HAP-1 (cell line): ENCODE results near the gene RPS5.

ENCODE experiments used
- DNase-seq, 2 experiments: peaks; one replicate each; pipeline ENCODE4 v3.0.0-alpha.2; 2016 to 2020; ENCODE audit warnings: low spot score in 2 of 2
- H3K27me3 ChIP-seq: fragments of 250-450 bp; sonication (Bioruptor Pico); 2 replicates; pipeline ENCODE4 v1.5.1; 2020; ENCODE audit warnings: low read depth, mild to moderate bottlenecking, moderate library complexity
- H3K36me3 ChIP-seq: fragments of 250-450 bp; sonication (Bioruptor Pico); replicated peaks from 2 replicates; pipeline ENCODE4 v1.5.1; 2020; ENCODE audit warnings: mild to moderate bottlenecking
- H3K4me1 ChIP-seq: fragments of 250-450 bp; sonication (Bioruptor Pico); 2 replicates; pipeline ENCODE4 v1.5.1; 2020; ENCODE audit warnings: mild to moderate bottlenecking
- H3K4me3 ChIP-seq: fragments of 250-450 bp; sonication (Bioruptor Pico); 2 replicates; pipeline ENCODE4 v1.5.1; 2020; ENCODE audit warnings: mild to moderate bottlenecking, moderate library complexity
- H3K9me3 ChIP-seq: fragments of 250-450 bp; sonication (Bioruptor Pico); 2 replicates; pipeline ENCODE4 v1.5.1; 2020; ENCODE audit warnings: mild to moderate bottlenecking, moderate library complexity
- in situ Hi-C: fragments of 300-500 bp; cut with MboI; formaldehyde crosslinking; loops from 3 replicates; pipeline ENCODE4 v1.14.3; 2020; ENCODE audit warnings: low sequenced_read_pairs, inconsistent platforms, mixed read lengths

The RPS5 gene

GRCh38 chr19:58385313-58385890 is 1.7 kb upstream of the RPS5 start:
- no peaks in the 10 kb centered on the region for H3K27me3 ChIP-seq
- in situ Hi-C loops, result no loop called here
- peaks cover 18% of the 10 kb centered on the region for H3K4me1 ChIP-seq
- peaks cover 33% of the 10 kb centered on the region for H3K36me3 ChIP-seq
- no peak overlapping the region for H3K4me3 ChIP-seq
- H3K9me3 ChIP-seq, result no peaks in the 10 kb centered on the region
- no peak for DNase-seq

GRCh38 chr19:58385891-58386575 is 1.0 kb upstream of the RPS5 start:
- H3K4me1 ChIP-seq, result peaks cover 18% of the 10 kb centered on the region
- peaks cover 40% of the 10 kb centered on the region for H3K36me3 ChIP-seq
- DNase-seq, result no peak
- peak overlapping the region; percentile 92 for H3K4me3 ChIP-seq
- in situ Hi-C loops, result no loop called here
- no peaks in the 10 kb centered on the region for H3K27me3 ChIP-seq
- no peaks in the 10 kb centered on the region for H3K9me3 ChIP-seq

- H3K27me3 ChIP-seq, result no peaks in the 10 kb centered on the region
- H3K9me3 ChIP-seq, result no peaks in the 10 kb centered on the region
- DNase-seq, result no peak
- H3K4me1 ChIP-seq, result peaks cover 16% of the 10 kb centered on the region
- H3K4me3 ChIP-seq, result peak overlapping the region; percentile 92
- in situ Hi-C loops, result no loop called here
- H3K36me3 ChIP-seq, result peaks cover 55% of the 10 kb centered on the region
Observed at GRCh38 chr19:58387338-58388174, 487 bp downstream of the RPS5 start.

DNA sequence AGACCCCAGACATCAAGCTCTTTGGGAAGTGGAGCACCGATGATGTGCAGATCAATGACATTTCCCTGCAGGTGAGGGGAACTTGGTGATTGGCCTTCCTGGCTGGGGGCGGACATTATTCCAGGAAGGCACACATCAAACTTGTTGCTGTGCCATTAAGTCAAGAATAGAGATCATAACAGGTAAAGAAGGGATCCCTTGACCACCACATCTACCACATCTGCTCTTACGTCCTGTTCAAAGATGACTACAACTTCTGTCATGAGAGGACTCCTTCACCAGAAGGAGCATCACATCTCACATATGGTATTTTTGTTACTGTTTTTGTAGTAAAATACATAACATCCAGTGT is 1.1 kb downstream of the RPS5 start:
- no peaks in the 10 kb centered on the region for H3K27me3 ChIP-seq
- in situ Hi-C loops, result no loop called here
- peaks cover 16% of the 10 kb centered on the region for H3K4me1 ChIP-seq
- peak overlapping the region; percentile 92 for H3K4me3 ChIP-seq
- H3K36me3 ChIP-seq, result peaks cover 61% of the 10 kb centered on the region
- no peak for DNase-seq
- H3K9me3 ChIP-seq, result no peaks in the 10 kb centered on the region

DNA sequence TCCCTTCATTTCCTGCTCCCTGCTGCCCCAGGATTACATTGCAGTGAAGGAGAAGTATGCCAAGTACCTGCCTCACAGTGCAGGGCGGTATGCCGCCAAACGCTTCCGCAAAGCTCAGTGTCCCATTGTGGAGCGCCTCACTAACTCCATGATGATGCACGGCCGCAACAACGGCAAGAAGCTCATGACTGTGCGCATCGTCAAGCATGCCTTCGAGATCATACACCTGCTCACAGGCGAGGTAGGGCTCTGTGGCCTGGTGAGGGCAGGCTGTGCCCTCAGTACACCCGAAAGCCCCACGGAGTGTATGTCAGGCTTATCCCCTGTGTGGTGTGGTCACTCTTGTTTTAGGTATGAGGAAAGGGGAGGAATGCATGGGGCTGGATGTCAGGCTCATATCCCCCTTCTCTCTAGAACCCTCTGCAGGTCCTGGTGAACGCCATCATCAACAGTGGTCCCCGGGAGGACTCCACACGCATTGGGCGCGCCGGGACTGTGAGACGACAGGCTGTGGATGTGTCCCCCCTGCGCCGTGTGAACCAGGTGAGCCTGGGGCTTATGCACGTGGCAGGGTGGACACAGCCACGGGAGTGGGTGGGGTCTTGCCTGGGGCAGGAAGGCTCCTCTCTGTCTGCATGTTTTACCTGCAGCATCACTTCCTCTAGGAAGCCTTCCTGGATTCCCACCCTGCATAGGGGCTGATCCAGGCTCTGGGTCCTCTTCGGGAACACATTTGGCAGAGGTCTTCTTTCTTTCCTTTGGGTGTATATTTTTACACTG is 6.1 kb downstream of the RPS5 start:
- H3K27me3 ChIP-seq, result no peaks in the 10 kb centered on the region
- H3K4me3 ChIP-seq, result no peak overlapping the region
- no peak for DNase-seq
- no peaks in the 10 kb centered on the region for H3K9me3 ChIP-seq
- peaks cover 6% of the 10 kb centered on the region for H3K4me1 ChIP-seq
- peaks cover 72% of the 10 kb centered on the region for H3K36me3 ChIP-seq
- in situ Hi-C loops, result no loop called here

GRCh38 chr19:58393725-58394033 is 6.6 kb downstream of the RPS5 start:
- Histone ChIP-seq H3K27me3 (no peaks in the 10 kb centered on the region), H3K4me1 (peaks cover 6% of the 10 kb centered on the region), H3K9me3 (no peaks in the 10 kb centered on the region), H3K36me3 (peaks cover 66% of the 10 kb centered on the region), H3K4me3 (no peak overlapping the region)
- in situ Hi-C loops, result no loop called here
- DNase-seq, result no peak

DNA sequence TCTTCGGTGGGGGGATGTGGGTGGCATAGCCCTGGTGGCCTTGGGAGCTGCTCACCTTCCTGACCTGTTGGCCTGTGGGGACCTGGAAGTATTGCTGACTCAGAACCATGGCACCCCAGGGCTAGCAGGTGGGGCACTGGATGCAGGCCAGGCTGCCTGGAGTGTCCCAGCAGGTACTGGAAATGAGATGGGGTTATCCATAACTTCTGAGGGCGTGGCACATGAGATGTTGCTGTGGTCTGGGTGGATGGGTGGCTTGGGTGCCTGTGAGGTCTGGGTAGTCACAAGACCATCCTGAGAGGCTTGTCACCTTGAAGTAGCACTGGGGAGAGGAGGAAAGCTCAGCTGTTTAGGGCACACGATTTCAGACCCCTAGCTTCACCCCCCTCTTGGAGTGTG is 7.8 kb downstream of the RPS5 start:
- no peak for DNase-seq
- H3K36me3 ChIP-seq, result peaks cover 55% of the 10 kb centered on the region
- H3K9me3 ChIP-seq, result no peaks in the 10 kb centered on the region
- no peak overlapping the region for H3K4me3 ChIP-seq
- in situ Hi-C loops, result no loop called here
- no peaks in the 10 kb centered on the region for H3K27me3 ChIP-seq
- no peaks in the 10 kb centered on the region for H3K4me1 ChIP-seq

GRCh38 chr19:58395220-58395978 is 8.3 kb downstream of the RPS5 start, which contains the start of gene RNF225:
RNF225 (plus strand) TSS chr19:58395656; CDS start chr19:58396090, 434 bp downstream.
- Histone ChIP-seq H3K27me3 (no peaks in the 10 kb centered on the region), H3K9me3 (no peaks in the 10 kb centered on the region), H3K36me3 (peaks cover 49% of the 10 kb centered on the region), H3K4me3 (no peak within 1 kb of the TSS), H3K4me1 (no peaks in the 10 kb centered on the region)
- DNase-seq, result no peak
- in situ Hi-C loops, result no loop called here

DNA sequence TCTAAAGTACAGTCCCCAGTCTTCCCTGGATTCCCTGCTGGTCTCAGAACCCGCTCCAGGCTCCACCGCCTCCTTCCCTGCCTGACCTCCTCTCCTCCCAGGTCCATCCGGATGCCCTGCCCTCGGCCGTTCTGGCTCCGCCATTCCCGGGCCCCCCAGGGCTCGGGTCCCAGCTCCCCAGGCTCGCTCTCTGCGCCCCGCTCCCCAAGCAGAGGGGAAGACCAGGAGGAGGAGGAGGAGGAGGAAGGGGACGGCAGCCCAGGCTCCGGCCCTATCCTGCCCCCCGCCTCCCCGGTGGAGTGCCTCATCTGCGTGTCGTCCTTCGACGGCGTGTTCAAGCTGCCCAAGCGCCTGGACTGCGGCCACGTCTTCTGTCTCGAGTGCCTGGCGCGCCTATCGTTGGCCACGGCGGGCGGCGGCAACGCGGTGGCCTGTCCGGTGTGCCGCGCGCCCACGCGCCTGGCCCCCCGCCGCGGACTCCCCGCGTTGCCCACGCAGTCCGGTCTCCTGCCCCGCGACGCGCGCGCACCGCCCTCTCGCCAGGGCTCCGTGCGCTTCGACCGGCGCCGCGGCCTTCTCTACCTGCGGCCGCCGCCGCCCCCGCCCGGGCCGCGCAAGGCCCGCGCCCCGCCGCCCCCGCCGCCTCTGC is 9.0 kb downstream of the RPS5 start:
- H3K4me3 ChIP-seq, result no peak overlapping the region
- in situ Hi-C loops, result no loop called here
- no peaks in the 10 kb centered on the region for H3K27me3 ChIP-seq
- H3K4me1 ChIP-seq, result peaks cover 6% of the 10 kb centered on the region
- no peak for DNase-seq
- peaks cover 42% of the 10 kb centered on the region for H3K36me3 ChIP-seq
- H3K9me3 ChIP-seq, result no peaks in the 10 kb centered on the region

GRCh38 chr19:58396691-58397532 is 9.8 kb downstream of the RPS5 start:
- Histone ChIP-seq H3K4me1 (peaks cover 6% of the 10 kb centered on the region), H3K27me3 (no peaks in the 10 kb centered on the region), H3K9me3 (no peaks in the 10 kb centered on the region), H3K4me3 (no peak overlapping the region), H3K36me3 (peaks cover 34% of the 10 kb centered on the region)
- in situ Hi-C loops, result no loop called here
- no peak for DNase-seq

- peaks cover 11% of the 10 kb centered on the region for H3K4me1 ChIP-seq
- no peaks in the 10 kb centered on the region for H3K27me3 ChIP-seq
- H3K4me3 ChIP-seq, result no peak overlapping the region
- DNase-seq, result no peak
- peaks cover 27% of the 10 kb centered on the region for H3K36me3 ChIP-seq
- no peaks in the 10 kb centered on the region for H3K9me3 ChIP-seq
- in situ Hi-C loops, result no loop called here
Observed at GRCh38 chr19:58397533-58398037, 10.5 kb downstream of the RPS5 start.

GRCh38 chr19:58398087-58398486 is 11.0 kb downstream of the RPS5 start:
- DNase-seq, result no peak
- peaks cover 25% of the 10 kb centered on the region for H3K36me3 ChIP-seq
- H3K9me3 ChIP-seq, result no peaks in the 10 kb centered on the region
- H3K4me3 ChIP-seq, result no peak overlapping the region
- in situ Hi-C loops, result no loop called here
- H3K27me3 ChIP-seq, result no peaks in the 10 kb centered on the region
- peaks cover 14% of the 10 kb centered on the region for H3K4me1 ChIP-seq
